Mucosa of rectum (tissue), 2 donors: Measurements from ENCODE around the gene MGAT4B.

Experiments
- H3K27ac ChIP-seq, 2 donors: one replicate each; pipeline ENCODE4 v1.7.0; 2013; ENCODE audit warnings: inconsistent platforms in 2 of 2, low read depth in 2 of 2, low read length in 2 of 2
- H3K27me3 ChIP-seq, 2 donors: one replicate each; pipeline ENCODE4 v1.7.0; 2013; ENCODE audit warnings: low read length in 2 of 2; ENCODE audit not compliant: control insufficient read depth in 2 of 2, insufficient read depth in 2 of 2
- H3K36me3 ChIP-seq, 2 donors: one replicate each; pipeline ENCODE4 v1.7.0; 2013; ENCODE audit warnings: low read length in 2 of 2; ENCODE audit not compliant: control insufficient read depth in 2 of 2, insufficient read depth in 2 of 2
- H3K4me1 ChIP-seq, 2 donors: one replicate each; pipeline ENCODE4 v1.7.0; 2013; ENCODE audit warnings: low read length in 2 of 2, mild to moderate bottlenecking in 1 of 2; ENCODE audit not compliant: control insufficient read depth in 2 of 2, insufficient read depth in 2 of 2
- H3K4me3 ChIP-seq, 2 donors: one replicate each; pipeline ENCODE4 v1.7.0; 2013; ENCODE audit warnings: low read length in 2 of 2
- H3K9ac ChIP-seq, 2 donors: one replicate each; pipeline ENCODE4 v1.7.0; 2013; ENCODE audit warnings: low read length in 2 of 2, low read depth in 1 of 2, mild to moderate bottlenecking in 1 of 2
- H3K9me3 ChIP-seq, 2 donors: one replicate each; pipeline ENCODE4 v1.7.0; 2013; ENCODE audit warnings: low read length in 2 of 2; ENCODE audit not compliant: control insufficient read depth in 2 of 2
- donor health status: healthy.
- donor health status: Normal muscosa, but diverticular disease.

Gene MGAT4B

DNA sequence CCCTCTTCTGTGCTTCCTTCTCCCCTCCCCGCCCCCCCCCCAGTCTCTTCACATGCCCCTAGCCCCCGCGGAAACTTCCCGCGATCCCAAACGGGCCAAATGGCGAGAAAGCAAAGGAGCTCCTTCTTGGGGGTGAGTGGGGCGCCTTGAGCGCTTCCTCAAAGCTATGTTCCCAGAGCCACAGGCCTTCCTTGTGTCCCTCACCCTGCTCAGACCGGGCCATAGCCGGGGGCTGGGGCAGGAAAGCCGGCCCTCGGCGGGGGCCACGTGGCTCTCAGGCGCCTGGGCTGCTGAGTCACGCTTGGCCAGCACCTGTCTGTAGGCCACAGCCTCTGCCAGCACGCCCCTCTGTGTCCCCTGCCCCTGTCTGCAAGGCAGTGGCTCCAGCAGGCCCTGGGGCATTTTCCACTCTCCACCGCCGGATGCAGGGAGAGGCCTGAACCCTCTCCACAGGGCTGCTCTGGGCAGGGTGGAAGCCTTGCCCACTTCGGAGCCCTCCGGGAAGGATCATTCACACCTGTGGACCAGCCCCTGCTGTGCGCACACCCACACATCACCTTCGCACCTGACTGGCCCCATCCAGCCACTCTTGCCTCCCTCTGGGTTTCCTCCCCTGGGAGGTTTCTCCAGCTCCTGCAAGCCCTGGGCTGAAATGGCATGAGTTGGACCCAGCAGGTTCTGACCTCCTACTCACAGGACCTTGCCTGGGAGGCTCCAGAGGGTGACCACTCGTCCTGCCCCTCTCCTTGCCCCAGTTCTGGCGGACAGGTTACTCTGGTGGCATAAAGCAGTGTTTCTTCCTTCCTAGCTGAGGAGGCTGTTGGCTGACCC is 12.8 kb upstream of the MGAT4B start:
- Histone ChIP-seq H3K9me3 (no peaks in the 10 kb centered on the region), H3K27ac (peak overlapping the region; percentile 98 to 99), H3K36me3 (peaks cover 16 to 23% of the 10 kb centered on the region in 2 donors), H3K9ac (peak overlapping the region; percentile 74 to 98), H3K4me1 (peaks cover 49 to 51% of the 10 kb centered on the region in 2 donors), H3K27me3 (no peaks in the 10 kb centered on the region), H3K4me3 (peak overlapping the region; percentile 75 to 87)

DNA sequence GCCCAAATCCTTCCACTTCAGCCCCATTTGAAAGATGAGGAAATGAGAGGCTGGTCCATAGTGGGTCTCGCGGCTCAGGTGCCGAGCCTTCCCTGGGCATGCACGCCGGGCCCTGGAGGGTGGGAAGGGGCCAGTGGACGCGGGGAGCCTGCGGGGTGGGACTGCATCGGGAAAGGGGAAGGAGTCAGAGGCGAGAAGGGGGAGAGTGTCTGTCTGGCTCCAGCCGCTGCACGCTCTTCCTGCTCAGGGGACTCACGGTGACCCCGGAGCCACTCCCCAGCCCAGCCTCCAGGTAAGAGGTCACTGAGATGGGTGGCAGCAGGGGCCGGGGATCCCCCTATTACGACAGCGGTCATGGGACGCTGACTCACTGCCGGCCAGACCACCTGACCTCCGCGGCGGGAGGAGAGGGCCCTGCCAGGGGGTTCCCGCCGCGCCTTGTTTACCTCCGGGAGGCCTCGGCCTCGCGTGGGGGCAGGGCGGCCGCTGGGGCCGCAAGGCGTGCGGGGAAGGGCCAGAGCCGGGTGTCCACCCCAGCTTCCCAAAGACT is 12.2 kb upstream of the MGAT4B start:
- Histone ChIP-seq H3K4me1 (peaks cover 42 to 44% of the 10 kb centered on the region in 2 donors), H3K27me3 (no peaks in the 10 kb centered on the region), H3K36me3 (peaks cover 10 to 16% of the 10 kb centered on the region in 2 donors), H3K27ac (peak overlapping the region; percentile 98 to 99), H3K4me3 (peak overlapping the region; percentile 67 to 87), H3K9me3 (no peaks in the 10 kb centered on the region), H3K9ac (peak overlapping the region; percentile 70 to 98)

DNA sequence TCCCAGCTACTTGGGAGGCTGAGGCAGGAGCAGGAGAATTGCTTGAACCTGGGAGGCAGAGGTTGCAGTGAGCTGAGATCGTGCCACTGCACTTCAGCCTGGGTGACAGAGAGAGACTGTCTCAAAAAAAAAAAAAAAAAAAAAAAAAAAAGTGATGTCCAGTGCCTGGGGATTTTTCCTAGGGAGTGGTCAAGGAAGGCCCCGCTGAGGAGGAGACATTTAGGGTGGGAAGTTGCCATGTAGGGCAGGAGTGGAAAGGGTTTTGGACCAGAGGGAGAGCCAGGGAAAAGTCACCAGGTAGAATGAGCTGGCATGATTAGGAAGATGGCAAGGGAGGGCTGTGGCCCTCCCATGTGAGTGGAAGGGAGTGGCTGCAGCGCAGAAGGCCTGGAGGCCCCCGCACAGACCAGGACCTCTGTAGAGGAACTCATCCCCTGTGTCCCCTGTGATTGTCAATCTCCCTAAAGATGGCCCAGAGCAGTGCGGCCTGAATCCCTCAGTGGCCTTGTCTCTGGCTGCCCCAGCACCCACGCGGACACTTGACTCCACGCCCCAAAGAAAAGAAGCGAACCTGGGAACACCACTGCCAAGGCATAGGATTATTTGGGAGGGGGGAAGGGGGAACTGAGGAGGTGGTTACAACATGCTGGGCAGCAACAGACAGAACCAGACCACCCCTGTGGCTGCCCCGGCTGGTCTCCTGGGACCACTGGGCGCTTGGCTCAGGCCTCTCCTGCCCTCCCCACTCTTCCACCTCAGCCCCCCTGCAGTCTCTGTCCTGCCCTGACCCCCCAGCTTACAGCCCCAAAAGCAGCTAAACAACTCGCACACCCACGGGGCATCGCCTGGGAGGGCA is 11.5 kb upstream of the MGAT4B start:
- Histone ChIP-seq H3K9me3 (no peaks in the 10 kb centered on the region), H3K4me3 (peak overlapping the region; percentile 67 to 87), H3K27me3 (no peaks in the 10 kb centered on the region), H3K36me3 (peaks cover 5 to 10% of the 10 kb centered on the region in 2 donors), H3K4me1 (peaks cover 37 to 39% of the 10 kb centered on the region in 2 donors), H3K27ac (peak overlapping the region; percentile 98 to 99), H3K9ac (peak overlapping the region; percentile 70 to 98)

DNA sequence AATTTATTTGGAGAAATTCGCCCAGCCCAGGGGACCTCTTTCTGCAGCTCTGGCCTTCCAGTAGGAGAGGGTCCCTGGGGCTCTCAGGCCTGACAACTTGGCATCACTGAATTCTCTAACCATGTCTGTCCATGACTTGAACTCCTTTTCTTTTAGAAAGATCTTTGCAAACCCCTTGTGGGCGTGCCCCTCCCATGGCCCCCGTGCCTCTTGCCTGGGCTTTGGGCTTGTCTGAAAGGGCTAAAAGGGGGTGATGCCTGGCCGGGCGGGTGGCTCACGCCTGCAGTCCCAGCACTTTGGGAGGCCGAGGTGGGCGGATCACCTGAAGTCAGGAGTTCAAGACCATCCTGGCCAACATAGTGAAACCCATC is 10.8 kb upstream of the MGAT4B start:
- Histone ChIP-seq H3K27ac (peak overlapping the region in 1 of 2 donors; percentile 43), H3K9me3 (no peaks in the 10 kb centered on the region), H3K36me3 (peaks cover 0 to 4% of the 10 kb centered on the region in 2 donors), H3K4me1 (peaks cover 30 to 34% of the 10 kb centered on the region in 2 donors), H3K27me3 (no peaks in the 10 kb centered on the region), H3K4me3 (peak overlapping the region; percentile 49 to 56), H3K9ac (peak overlapping the region in 1 of 2 donors; percentile 64)

DNA sequence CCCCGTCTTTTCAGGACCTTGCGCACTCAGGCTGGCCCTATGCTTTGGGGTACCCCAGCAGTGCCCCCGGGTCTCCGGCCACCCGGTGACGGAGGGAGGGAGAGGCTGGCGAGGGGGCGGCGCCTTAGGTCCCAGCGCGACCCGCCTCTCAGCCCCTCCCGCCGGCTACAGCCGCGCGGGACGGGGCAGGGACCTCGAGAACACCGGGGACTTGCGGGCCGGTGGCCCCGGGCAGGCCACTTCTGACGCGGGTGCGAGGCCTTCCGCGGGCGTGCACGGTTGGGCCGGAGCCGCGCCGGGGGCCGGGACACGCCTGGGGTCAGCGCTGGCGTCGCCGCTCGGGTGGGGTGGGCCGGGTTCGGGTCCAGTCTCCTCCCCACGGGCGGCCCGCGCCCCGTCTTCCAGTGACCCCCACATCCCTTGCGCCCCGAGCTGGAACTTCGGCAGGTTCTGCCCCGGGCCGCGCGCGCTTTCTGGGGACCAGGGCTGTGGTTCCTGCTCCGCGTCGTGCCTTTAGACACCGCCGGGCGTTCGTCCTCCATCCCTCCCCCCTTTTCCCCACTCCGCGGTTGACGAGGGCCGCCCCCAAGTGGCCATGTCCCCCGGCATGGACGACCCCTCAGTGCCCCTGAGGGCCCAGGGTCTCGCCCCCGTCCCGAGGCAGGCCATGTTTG is 10.3 kb upstream of the MGAT4B start:
- no peaks in the 10 kb centered on the region for H3K27me3 ChIP-seq
- peaks cover 0 to 2% of the 10 kb centered on the region in 2 donors for H3K36me3 ChIP-seq
- H3K4me3 ChIP-seq = peak overlapping the region; percentile 49 to 56
- peak overlapping the region in 1 of 2 donors; percentile 64 for H3K9ac ChIP-seq
- no peaks in the 10 kb centered on the region for H3K9me3 ChIP-seq
- H3K4me1 ChIP-seq = peaks cover 25 to 29% of the 10 kb centered on the region in 2 donors
- H3K27ac ChIP-seq = peak overlapping the region in 1 of 2 donors; percentile 43

DNA sequence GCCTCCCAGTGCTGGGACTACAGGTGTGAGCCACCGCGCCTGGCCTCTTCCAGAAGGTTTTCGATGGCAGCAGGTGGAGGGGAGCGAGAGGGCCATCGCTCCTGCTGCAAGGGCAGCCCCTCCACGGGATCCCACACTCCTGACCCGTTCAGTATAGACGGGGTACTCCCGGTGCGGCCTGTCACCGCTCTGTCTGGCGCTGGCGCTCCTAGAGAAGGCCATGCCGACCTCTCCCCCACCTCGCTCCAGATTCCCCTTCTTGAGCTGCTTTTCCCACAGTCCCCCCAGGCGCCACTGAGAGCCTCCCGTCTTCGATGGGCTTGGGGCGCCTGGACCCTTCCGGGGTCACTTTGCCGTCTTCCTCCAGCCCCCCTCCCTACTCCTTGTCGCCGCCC is 9.7 kb upstream of the MGAT4B start:
- no peak overlapping the region for H3K27ac ChIP-seq
- H3K36me3 ChIP-seq = peaks cover 0 to 2% of the 10 kb centered on the region in 2 donors
- H3K4me1 ChIP-seq = peaks cover 23 to 26% of the 10 kb centered on the region in 2 donors
- H3K27me3 ChIP-seq = no peaks in the 10 kb centered on the region
- no peaks in the 10 kb centered on the region for H3K9me3 ChIP-seq
- peak overlapping the region in 1 of 2 donors; percentile 49 for H3K4me3 ChIP-seq
- H3K9ac ChIP-seq = peak overlapping the region in 1 of 2 donors; percentile 64

DNA sequence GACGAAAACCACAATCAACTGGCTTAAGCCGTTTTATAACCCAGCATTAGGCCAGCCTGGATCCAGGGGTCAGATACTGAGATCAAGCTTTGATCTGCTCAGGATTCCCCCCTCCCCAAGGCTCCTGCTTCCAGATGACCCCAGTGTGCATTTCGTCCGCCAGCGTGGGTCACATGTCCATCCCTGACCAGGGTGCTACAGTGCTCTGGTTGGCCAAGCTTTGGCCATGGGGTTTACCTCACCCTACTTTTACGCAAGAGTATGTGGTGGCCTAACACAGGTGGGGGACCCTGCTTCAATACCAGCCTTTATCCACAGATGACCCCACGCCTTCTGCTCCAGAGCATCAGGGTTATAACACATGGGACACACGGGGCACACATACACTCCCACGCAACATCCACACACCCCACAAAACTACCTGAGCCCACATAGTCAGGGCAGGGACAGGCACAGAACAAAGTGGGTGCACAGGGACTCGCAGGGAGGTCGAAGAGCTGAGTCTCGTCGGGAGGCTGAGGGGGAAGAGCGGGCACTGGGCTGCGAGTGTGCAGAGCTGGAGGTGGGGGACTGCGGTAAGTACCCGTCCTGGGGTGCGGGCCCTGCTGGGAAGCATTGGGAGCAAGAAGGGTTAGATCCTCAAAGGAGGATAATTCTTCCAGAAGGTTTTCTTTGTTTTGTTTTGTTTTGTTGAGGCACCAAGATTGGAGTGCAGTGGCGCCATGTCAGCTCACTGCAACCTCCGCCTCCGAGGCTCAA is 9.0 kb upstream of the MGAT4B start:
- Histone ChIP-seq H3K4me1 (peaks cover 23 to 26% of the 10 kb centered on the region in 2 donors), H3K9me3 (no peaks in the 10 kb centered on the region), H3K27ac (no peak overlapping the region), H3K36me3 (peaks cover 0 to 2% of the 10 kb centered on the region in 2 donors), H3K27me3 (no peaks in the 10 kb centered on the region), H3K9ac (no peak overlapping the region), H3K4me3 (no peak overlapping the region)

DNA sequence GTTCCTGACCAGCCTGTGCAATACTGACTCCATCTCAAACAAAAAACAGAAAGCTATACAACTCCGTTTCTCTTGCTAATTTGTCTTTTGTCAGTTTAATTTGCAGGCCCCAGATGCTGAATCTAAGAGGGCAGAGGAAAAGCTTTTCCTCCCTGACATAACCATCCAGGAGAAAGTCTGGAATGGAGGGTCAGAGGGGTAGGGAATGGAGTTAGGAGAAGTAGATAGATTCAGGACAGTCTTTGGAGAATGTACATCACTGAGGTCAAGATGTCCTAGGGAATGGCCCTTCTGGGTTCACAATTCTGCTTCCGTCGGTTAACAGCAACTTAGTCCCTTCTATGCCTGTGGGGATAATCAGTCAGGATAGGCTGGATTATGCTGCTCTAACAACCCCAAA is 7.4 kb upstream of the MGAT4B start:
- Histone ChIP-seq H3K9ac (no peak overlapping the region), H3K4me1 (peaks cover 10 to 13% of the 10 kb centered on the region in 2 donors), H3K4me3 (no peak overlapping the region), H3K36me3 (peaks cover 0 to 2% of the 10 kb centered on the region in 2 donors), H3K27ac (no peak overlapping the region), H3K27me3 (no peaks in the 10 kb centered on the region), H3K9me3 (no peaks in the 10 kb centered on the region)

DNA sequence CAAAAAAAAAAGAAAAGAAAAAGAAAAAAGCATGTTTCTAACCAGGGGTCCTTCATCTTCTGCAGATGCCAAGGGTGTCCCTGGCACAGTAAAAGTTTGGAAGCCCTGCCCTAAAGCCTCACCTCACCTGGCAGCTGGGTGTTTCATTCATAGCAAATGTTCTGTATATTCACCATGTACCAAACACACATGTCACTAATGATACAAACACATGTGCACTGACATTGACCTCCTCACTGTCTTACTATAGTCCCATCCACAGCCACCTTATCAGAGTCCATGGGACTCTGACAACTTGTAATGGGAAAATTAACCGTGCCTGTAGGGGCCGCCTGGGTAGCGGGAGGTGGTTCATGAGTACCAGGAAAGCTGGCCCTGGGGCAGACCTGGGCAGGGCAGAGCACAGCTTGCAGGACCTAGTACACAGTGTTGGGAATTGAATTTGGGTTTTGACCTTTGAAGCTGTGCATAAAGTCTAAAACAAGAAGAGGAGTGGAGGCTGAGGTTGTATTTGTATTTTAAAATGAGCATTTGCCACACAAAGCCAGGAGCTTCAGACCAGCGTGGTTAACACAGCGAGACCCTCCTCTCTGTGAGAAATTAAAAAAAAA is 6.4 kb upstream of the MGAT4B start:
- H3K27me3 ChIP-seq = no peaks in the 10 kb centered on the region
- no peaks in the 10 kb centered on the region for H3K9me3 ChIP-seq
- no peak overlapping the region for H3K4me3 ChIP-seq
- H3K9ac ChIP-seq = no peak overlapping the region
- no peak overlapping the region for H3K27ac ChIP-seq
- H3K36me3 ChIP-seq = peaks cover 0 to 2% of the 10 kb centered on the region in 2 donors
- peaks cover 2 to 5% of the 10 kb centered on the region in 2 donors for H3K4me1 ChIP-seq
